Left ventricle myocardium inferior (tissue), 1 donor: ENCODE measurements around the gene FKBP5. TPM values are rescaled to one million over a fixed set of nuclear protein-coding genes. Genes with fewer than 3 reads are reported as not detected.
A peak's percentile ranks its signal among the peaks of the same experiment; 100 is the strongest.

Experiments
- DNase-seq: peaks from one replicate; pipeline ENCODE4 v3.0.0-alpha.2; 2020
- H3K27ac ChIP-seq: fragments of 200-600 bp; replicated peaks from 2 replicates; pipeline ENCODE4 v1.8.0; 2021
- H3K27me3 ChIP-seq: fragments of 200-600 bp; 2 replicates; pipeline ENCODE4 v1.8.0; 2021; ENCODE audit warnings: low read depth
- H3K36me3 ChIP-seq: fragments of 200-600 bp; 2 replicates; pipeline ENCODE4 v1.8.0; 2021
- H3K4me1 ChIP-seq: fragments of 200-600 bp; 2 replicates; pipeline ENCODE4 v1.8.0; 2021
- H3K4me3 ChIP-seq: fragments of 200-600 bp; 2 replicates; pipeline ENCODE4 v1.8.0; 2021; ENCODE audit warnings: mild to moderate bottlenecking, moderate library complexity
- H3K9me3 ChIP-seq: fragments of 200-600 bp; replicated peaks from 2 replicates; pipeline ENCODE4 v1.8.0; 2021
- intact Hi-C: fragments of 100-400 bp; cut with micrococcal nuclease; formaldehyde crosslinking; loops from one replicate; pipeline ENCODE4 v1.11.0; 2022
- total RNA-seq: library from RNA; stranded (reverse); fragmentation: NEBNext Ultra II Directional; extraction: Animal tissue kit (Norgen Biotek cat#: 25700); gene quantifications from one replicate; pipeline ENCODE4 v1.2.1, GENCODE V29; 2021
- TF ChIP-seq, protein P1 (sequence below): fragments of 200-600 bp; IDR thresholded peaks from 2 replicates; pipeline ENCODE4 v1.8.0; 2021; ENCODE audit warnings: antibody characterized with exemption, mild to moderate bottlenecking, borderline replicate concordance
- donor health status: DM: no; HTN: yes; CAD: no; lungs with severe emphysema.

FKBP5 gene
- total RNA-seq, 1 donor from 2014 or later = 101 TPM

DNA sequence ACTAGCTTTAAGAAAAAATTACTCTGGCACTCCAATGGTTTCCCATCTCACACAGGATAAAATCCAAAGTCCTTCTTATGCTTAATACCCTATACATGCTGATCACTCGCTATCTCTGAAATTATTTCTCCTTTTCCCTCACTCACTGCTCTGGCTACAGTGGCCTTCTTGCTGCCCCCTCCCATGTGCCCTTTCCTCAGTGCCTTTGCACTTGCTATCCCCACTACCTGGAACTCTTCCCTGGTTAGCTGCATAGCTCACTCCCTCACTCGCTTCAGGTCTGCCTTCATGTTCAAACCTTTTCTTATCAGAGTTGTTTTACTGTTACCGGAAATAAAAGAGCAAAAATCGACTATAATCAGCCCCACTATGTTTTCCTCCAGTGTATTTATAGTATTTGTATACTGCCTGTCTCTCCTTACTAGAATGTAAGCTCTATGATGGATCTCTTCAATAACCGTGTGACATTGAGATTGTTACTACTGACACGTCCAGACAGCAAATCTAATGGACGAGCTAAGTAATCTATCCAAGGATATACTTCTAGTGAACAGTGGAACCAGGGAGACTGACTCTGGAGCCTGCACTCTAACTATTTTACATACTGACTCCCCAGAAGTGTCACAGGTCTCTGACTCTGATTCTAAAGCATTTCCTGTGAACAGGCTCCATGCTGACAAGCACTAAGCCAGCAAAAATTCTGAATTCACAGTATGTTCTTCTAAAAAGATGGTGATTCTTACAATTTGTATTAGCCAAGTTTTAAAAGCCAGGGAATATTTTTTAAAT lies 25.1 kb downstream of the FKBP5 start:
- DNase-seq = no peak
- intact Hi-C loops = no loop called here
- peak overlapping the region; percentile 49 for H3K27ac ChIP-seq
- peaks cover 64% of the 10 kb centered on the region for H3K4me1 ChIP-seq
- H3K27me3 ChIP-seq = no peaks in the 10 kb centered on the region
- no peak overlapping the region for H3K4me3 ChIP-seq
- no peaks in the 10 kb centered on the region for H3K9me3 ChIP-seq
- peaks cover 12% of the 10 kb centered on the region for H3K36me3 ChIP-seq
- TF ChIP-seq, protein P1, sequence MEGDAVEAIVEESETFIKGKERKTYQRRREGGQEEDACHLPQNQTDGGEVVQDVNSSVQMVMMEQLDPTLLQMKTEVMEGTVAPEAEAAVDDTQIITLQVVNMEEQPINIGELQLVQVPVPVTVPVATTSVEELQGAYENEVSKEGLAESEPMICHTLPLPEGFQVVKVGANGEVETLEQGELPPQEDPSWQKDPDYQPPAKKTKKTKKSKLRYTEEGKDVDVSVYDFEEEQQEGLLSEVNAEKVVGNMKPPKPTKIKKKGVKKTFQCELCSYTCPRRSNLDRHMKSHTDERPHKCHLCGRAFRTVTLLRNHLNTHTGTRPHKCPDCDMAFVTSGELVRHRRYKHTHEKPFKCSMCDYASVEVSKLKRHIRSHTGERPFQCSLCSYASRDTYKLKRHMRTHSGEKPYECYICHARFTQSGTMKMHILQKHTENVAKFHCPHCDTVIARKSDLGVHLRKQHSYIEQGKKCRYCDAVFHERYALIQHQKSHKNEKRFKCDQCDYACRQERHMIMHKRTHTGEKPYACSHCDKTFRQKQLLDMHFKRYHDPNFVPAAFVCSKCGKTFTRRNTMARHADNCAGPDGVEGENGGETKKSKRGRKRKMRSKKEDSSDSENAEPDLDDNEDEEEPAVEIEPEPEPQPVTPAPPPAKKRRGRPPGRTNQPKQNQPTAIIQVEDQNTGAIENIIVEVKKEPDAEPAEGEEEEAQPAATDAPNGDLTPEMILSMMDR = no peak

- Histone ChIP-seq H3K27me3 (no peaks in the 10 kb centered on the region), H3K36me3 (peaks cover 12% of the 10 kb centered on the region), H3K4me3 (no peak overlapping the region), H3K4me1 (peaks cover 58% of the 10 kb centered on the region), H3K9me3 (no peaks in the 10 kb centered on the region), H3K27ac (peak overlapping the region; percentile 49)
- no peak for DNase-seq
- TF ChIP-seq, protein P1 = no peak
- intact Hi-C loops = no loop called here
Measured at GRCh38 chr6:35662999-35663398, 25.7 kb downstream of the FKBP5 start.

GRCh38 chr6:35654883-35655282 lies 33.8 kb downstream of the FKBP5 start:
- Histone ChIP-seq H3K27ac (no peak overlapping the region), H3K9me3 (no peaks in the 10 kb centered on the region), H3K27me3 (no peaks in the 10 kb centered on the region), H3K36me3 (peaks cover 5% of the 10 kb centered on the region), H3K4me1 (peaks cover 6% of the 10 kb centered on the region), H3K4me3 (no peak overlapping the region)
- DNase-seq = no peak
- intact Hi-C loops = no loop called here
- TF ChIP-seq, protein P1 = no peak

- H3K27ac ChIP-seq = no peak overlapping the region
- H3K4me3 ChIP-seq = no peak overlapping the region
- TF ChIP-seq, protein P1 = no peak
- peaks cover under 1% of the 10 kb centered on the region for H3K36me3 ChIP-seq
- intact Hi-C loops = no loop called here
- peaks cover 20% of the 10 kb centered on the region for H3K4me1 ChIP-seq
- no peaks in the 10 kb centered on the region for H3K9me3 ChIP-seq
- DNase-seq = no peak
- no peaks in the 10 kb centered on the region for H3K27me3 ChIP-seq
Measured at GRCh38 chr6:35651244-35651643, 37.5 kb downstream of the FKBP5 start.

DNA sequence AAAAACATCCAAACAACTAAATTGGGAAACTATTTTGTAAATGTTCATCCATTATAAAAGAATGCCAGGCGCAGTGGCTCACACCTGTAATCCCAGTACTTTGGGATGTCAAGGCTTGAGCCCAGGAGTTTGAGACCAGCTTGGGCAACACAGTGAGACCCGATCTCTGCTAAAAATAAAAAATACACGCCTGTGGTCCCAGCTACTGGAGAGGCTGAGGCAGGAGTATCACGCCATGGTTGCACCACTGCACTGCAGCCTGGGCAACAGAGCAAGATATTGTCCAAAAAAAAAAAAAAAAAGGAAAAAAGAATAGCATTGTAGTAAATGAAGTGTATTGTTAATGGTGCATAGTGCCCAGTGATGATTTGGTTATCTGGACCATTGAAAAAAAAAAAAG lies 38.7 kb downstream of the FKBP5 start:
- TF ChIP-seq, protein P1 = no peak
- Histone ChIP-seq H3K27me3 (no peaks in the 10 kb centered on the region), H3K9me3 (no peaks in the 10 kb centered on the region), H3K27ac (no peak overlapping the region), H3K36me3 (peaks cover 13% of the 10 kb centered on the region), H3K4me1 (peaks cover 30% of the 10 kb centered on the region), H3K4me3 (no peak overlapping the region)
- no peak for DNase-seq
- intact Hi-C loops = no loop called here
